ENCODE data around the gene COMMD4. TPM values are rescaled to one million over a fixed set of nuclear protein-coding genes. Genes with fewer than 3 reads are reported as not detected.
"Not testable (repeated sequence)": the region's sequence is repeated elsewhere in the genome, so short reads cannot be mapped to it uniquely, and the experiment has no call there.

COMMD4 gene
- total and polyA plus RNA-seq, 2 of the 8 experiments (the other 6 are each of a cell fraction or from before 2014, with no cell fraction given) = 131 to 236 TPM

GRCh38 chr15:75332093-75332492 is 3.8 kb upstream of the COMMD4 start:
- H3K79me1 ChIP-seq (ENCODE audit: low read depth, low read length); H3K79me2 ChIP-seq (ENCODE audit: control insufficient read depth in 1 of 2, insufficient read depth in 2 of 2, low read length in 2 of 2); H2BK120ac ChIP-seq (replicated peaks; ENCODE audit: low read depth, low read length); H2BK5ac ChIP-seq (ENCODE audit: low read depth, low read length); H2BK20ac ChIP-seq (ENCODE audit: low read length); H4K8ac ChIP-seq (ENCODE audit: extremely low read depth, insufficient read depth, low read length); H2AFZ ChIP-seq (ENCODE audit: low read length); H3K9ac ChIP-seq (replicated peaks in 1 of 4; ENCODE audit: extremely low read depth in 1 of 4, low read depth in 3 of 4, low read length in 3 of 4); H2AK5ac ChIP-seq (ENCODE audit: low read depth, low read length); H3K4ac ChIP-seq (replicated peaks; ENCODE audit: insufficient read length, low read depth, low read length); H2BK15ac ChIP-seq (ENCODE audit: low read length); DNase-seq (ENCODE audit: low read depth in 1 of 2, low spot score in 2 of 2); H4K5ac ChIP-seq (ENCODE audit: insufficient read length, low read depth, low read length); H3K14ac ChIP-seq (ENCODE audit: insufficient read length); H3K23ac ChIP-seq (ENCODE audit: insufficient read length); H4K20me1 ChIP-seq (replicated peaks in 1 of 2; ENCODE audit: control insufficient read depth in 1 of 2, insufficient read depth in 2 of 2, low read length in 2 of 2); H3K18ac ChIP-seq (ENCODE audit: extremely low read depth, low read length); H2BK12ac ChIP-seq (ENCODE audit: low read depth, low read length); H3K36me3 ChIP-seq (ENCODE audit: control insufficient read depth in 2 of 4, insufficient read depth in 4 of 4, low read length in 3 of 4); H3K27me3 ChIP-seq (replicated peaks in 1 of 4; ENCODE audit: control insufficient read depth in 3 of 4, extremely low read depth in 1 of 4, insufficient read depth in 3 of 4, low read length in 3 of 4); H3K56ac ChIP-seq (replicated peaks; ENCODE audit: insufficient read length, low read depth, low read length); H3K4me3 ChIP-seq (ENCODE audit: extremely low read depth in 1 of 4, insufficient read depth in 2 of 4, low read depth in 3 of 4, low read length in 4 of 4); H3K4me1 ChIP-seq (replicated peaks in 1 of 4; ENCODE audit: control insufficient read depth in 3 of 4, insufficient read depth in 4 of 4, low read length in 3 of 4); H3K9me3 ChIP-seq (ENCODE audit: insufficient read depth in 2 of 2, low read depth in 1 of 2, low read length in 1 of 2); H4K91ac ChIP-seq (replicated peaks; ENCODE audit: insufficient read length, low read length); H3K27ac ChIP-seq (ENCODE audit: low read depth, low read length); FAIRE-seq; H3K23me2 ChIP-seq (ENCODE audit: low read depth, low read length); CTCF ChIA-PET (ENCODE audit: partially characterized antibody); H3K4me2 ChIP-seq (ENCODE audit: insufficient read depth in 1 of 2, low read depth in 2 of 2, low read length in 2 of 2): not testable (repeated sequence)
- POLR2A ChIA-PET (ENCODE audit: partially characterized antibody) = interaction anchor here (0.6 kb wide), 1 partner anchor 27 kb away, joined by 3 read pairs; no protein-coding TSS in a partner anchor
- WGBS, 2 experiments (ENCODE audit: extremely low coverage in 1 of 2, insufficient coverage in 1 of 2, insufficient read length in 1 of 2, insufficient replicate concordance in 2 of 2, low coverage in 1 of 2, low lambda C conversion rate in 2 of 2, missing lambda C conversion rate in 1 of 2) = 81% methylated on average over 7 of the region's 7 CpGs; no CpG with 5 or more reads in 1 of the 2 experiments
